GM19023 (cell line): ENCODE results near the gene JPT1.
"Not testable (repeated sequence)": the region's sequence is repeated elsewhere in the genome, so short reads cannot be mapped to it uniquely, and the experiment has no call there.

ENCODE experiments used
- ATAC-seq: cut with Tn5 transposase; IDR thresholded peaks from one replicate; pipeline ENCODE4 v1.9.1; 2021; ENCODE audit warnings: mild to moderate bottlenecking, moderate library complexity; ENCODE audit not compliant: unreplicated experiment

JPT1 gene, protein sequence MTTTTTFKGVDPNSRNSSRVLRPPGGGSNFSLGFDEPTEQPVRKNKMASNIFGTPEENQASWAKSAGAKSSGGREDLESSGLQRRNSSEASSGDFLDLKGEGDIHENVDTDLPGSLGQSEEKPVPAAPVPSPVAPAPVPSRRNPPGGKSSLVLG

DNA sequence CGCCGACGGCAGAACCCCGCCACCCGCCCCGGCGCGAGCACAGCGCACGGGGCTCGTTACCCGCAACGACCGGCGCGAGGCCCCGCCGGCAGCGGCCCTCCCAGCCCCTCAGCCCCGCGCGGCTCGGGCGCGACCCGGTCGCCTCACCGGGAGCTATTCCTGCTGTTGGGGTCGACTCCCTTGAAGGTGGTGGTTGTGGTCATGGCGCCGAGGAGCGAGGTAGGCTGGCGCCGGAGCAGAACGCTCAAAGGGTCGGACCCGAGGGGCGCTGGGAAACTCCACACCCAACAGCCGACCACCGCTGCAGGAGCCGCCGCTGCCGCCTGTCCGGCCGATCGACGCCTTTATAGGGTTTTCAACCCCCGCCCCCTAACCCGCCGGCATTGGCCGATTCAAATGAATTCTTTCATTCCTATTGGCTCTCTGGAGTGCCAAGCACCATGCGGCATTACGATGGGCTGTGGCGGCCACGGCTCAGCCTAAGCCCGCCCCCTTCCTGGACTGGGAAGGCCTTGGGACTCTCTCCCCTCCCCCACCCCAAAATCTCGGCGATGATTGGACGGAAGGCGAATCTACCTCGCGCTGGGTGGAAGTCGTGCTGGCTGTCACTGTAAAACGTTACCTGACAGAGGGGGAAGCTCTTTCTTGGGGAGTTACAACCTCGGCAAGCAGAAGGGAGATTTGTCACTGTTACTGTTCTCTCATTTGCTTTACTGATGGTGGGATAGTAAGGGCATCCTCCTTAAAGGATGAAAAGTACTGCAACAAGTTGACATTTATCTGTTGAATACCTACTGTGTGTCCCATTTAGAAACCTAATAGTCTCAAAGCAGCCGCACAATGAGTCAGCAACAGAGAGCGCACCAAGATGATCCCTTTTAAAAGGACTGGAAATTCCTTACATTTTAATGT, at the start of gene JPT1:
Gene JPT1, minus strand, starts transcription at position 318 of the 912 bp plus-strand sequence. Its CDS starts 115 bp downstream, at position 203.
- peak; percentile 95 for ATAC-seq

DNA sequence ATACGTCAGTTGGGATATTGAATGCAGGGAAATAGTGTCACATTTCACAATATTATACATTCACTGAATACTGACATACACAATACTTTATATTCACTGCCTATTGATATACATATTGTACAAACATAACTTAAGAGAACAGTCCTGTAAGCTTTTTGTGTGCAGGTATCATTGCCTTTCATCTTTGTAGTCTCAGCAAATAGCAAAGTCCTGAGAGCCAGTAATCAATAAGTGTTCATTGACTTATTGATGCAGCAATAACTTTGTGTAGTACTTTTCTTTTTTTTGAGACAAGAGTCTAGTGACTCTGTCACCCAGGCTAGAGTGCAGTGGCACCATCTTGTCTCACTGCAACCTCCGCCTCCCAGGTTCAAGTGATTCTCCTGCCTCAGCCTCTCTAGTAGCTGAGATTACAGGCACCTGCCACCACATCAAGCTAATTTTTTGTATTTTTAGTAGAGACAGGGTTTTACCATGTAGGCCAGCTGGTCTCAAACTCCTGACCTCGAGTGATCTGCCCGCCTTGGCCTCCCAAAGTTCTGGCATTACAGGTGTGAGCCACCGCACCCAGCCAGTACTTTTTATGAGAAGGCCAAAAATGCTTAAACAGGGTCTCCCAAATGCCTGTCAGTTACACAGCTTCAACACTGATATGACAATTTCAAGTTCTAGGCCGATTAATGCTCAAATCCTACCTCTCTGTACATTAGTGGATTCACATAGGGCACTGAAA, 45.7 kb upstream of the JPT1 start:
- no peak for ATAC-seq

DNA sequence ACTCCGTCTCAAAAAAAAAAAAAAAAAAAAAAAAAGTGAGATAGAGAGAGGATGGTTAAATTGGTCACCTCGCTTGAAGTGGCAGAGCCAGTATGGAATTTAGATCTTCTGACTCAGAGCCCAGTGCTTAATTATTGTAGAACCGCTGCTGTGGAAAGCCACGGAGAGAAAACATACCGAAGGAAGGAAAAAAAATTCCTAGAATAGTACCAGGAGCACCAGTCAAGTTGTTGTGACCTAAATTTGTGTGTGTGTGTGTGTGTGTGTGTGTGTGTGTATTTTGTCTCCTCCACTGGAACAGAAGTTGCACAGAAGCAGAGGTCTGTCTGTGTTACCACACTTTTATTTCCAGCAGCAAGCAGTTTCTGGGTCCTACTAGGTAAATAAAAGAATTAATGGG, 40.6 kb upstream of the JPT1 start:
- ATAC-seq = no peak

DNA sequence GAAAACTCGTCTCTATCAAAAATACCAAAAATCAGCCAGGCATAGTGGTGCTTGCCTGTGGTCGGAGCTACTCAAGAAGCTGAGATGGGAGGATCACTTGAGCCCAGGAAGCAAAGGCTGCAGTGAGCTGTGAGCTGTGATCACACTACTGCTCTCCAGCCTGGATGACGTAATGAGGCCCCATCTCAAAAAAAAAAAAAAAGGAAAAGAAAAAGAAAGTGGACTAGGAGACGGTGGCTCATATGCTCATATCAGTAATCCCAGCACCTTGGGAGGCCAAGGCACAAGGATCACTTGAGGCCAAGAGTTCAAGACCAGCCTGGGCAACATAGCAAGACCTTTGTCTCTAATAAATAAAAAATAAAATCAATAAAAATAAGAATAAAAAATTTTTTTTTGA, 37.3 kb upstream of the JPT1 start:
- ATAC-seq = no peak

DNA sequence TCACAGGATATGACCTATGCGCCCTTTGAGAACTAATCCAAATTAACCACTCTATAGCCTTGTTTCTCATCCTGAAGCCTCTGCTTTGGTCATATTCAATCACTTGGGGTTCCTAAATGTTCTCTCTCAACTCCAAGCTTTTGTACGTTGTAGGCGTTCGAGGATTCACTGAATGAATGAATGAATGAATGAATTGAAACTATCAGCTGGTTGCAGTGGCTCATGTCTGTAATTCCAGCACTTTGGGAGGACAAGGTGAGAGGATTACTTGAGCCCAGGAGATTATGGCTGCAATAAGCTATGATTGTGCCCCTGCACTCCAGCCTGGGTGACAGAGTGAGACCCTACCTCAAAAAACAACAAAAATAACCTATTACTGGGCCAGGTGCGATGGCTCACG, 34.3 kb upstream of the JPT1 start:
- ATAC-seq = no peak

DNA sequence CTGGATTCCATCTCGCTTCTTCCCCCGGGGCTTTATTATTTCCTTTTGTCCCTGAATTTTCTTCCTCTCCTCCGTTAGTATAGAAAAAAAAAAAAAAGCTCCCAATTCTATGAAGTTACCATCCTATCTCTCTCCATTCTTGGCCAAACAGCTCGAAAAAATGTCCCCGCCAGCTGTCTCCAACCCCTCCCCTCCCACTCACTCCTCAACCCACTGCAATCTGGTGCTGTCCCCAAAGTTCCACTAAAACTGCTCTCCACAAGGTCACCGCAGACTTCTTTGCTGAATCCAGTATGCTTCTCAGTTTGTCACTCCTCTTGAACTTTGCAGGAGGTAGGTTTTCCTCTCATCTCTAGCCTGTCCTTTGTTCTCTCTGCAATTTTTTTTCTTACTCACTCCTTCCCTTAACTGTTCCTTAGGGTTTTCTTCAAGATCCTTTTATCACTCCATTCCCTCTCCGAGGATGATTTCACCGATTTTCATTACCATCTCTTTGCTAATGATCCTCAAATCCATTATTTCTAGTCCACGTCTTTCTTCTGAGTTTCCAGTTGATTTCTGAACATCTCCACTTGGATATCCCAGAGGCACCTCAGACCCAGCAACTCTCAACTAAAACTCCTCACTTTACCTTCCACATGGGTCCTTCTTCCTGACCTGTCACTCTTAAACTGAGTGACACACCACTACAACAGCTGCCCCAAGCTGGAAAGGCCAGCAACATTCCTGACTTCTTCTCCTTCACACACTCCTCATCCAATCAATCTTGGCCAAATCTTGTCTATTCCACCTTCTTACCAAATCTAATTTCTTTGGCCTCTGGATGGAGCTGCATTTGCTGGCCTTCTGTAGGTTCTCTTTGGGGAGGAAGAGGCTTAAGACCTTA, 29.9 kb upstream of the JPT1 start:
- ATAC-seq = no peak

DNA sequence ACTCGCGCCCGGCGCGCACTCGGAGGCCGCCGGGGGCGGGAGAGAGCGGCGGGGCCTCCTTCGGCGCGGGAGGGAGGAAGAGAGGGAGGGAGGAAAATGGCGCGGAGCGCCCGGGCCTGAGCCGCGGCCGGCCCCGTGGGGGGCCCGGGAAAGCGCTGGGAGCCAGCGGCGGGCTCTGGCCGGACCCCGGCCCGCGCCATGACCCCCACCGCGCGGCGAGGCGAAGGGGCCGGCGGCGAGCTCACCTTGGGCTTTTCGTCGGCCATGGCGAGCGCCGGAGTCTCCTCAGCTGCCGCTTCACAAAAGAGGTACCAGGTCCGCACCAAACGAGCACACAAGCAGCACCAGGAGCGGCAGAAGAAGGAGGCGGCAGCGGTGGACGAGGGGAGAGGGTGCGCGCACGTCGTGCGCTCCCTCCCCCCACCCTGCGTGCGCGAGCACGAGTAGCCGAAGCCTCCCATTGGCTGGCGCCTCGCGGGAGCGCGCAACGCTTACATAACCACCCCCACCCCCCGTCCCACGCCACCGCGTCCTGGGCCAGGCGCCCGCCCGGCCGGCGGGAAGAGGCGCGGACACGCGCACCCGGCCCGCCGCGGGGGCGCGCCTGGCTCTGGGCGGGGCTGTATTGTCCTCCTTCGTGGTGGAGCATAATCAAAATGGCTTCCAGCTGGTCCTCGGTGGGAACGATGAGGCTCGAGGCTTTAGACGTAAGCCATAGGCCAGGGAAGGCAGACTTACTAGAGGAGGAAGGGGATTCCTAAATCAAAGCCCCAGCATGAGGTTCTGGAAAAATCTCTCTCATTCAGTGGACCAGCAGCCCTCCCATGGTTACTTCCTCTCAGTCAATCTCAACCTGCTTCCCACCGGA, 28.5 kb upstream of the JPT1 start, which contains the start of gene SUMO2:
Gene SUMO2, minus strand, starts transcription at position 391 of the 868 bp plus-strand sequence. Its CDS starts 125 bp downstream, at position 266.
- ATAC-seq = peak; percentile 71

DNA sequence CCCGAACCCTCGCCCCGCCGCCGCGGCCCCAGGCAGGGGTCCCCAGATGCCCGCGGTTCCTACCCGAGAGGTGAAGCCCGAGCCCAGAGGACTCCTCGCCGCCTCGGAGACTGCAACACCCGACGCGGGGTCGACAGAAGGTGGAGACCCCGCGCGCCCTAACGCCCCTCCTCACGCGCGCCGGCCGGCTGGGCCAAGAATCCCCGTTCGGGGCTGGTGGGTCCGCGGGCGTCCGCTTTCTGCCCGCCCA, 27.9 kb upstream of the JPT1 start:
- ATAC-seq = peak; percentile 11

DNA sequence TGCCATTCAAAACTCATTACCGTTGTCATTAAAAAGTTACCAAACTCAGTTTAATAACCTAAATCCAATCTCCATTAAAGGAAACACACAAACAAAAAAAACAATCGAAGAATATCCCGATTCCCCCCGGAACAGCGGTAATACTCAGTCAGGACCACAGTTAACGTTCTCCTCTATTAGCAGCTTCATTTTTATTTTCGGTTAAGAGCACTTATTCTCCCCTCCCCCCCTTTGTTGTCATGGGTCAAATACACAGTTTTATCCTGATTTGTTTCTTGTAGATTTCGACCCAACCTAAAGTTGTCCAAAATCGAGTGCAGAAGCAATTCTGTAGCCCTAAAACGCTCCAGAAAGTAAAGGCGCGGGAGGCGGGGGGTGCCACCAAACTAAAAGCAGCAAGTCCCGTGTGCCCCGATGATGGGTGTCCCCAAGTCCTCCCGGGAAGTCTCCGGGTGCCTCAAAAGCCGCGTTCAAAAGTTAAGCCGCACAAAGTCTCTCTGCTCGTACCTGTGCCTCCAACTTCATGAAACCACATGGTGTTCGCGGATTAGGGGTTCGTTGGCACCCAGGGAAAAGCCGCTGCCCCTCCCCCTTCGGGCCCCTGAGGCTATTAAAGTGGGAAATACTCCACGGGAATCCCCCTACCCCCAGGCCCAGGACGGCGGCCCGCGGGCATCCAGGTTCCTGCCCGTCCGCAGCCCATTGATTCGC, 27.5 kb upstream of the JPT1 start:
- no peak for ATAC-seq

DNA sequence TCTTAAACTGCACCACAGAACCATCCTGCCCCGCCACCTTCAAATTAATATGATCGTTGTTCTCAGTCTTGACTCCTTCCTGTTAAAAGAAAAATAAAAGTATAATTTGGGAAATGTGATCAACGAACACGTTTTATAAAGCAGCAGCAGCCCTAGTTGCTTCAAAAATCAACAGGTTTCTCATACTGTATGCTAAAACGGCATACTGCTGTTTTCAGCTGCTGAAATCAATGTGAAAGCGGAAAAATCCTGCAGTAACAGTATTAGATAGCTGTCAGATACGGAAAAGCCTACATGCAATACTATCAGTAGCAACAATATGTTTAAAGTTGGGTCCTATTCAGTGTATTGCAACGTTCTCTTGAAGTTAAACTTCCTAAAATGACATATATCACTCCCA, 26.8 kb upstream of the JPT1 start:
- ATAC-seq = no peak

DNA sequence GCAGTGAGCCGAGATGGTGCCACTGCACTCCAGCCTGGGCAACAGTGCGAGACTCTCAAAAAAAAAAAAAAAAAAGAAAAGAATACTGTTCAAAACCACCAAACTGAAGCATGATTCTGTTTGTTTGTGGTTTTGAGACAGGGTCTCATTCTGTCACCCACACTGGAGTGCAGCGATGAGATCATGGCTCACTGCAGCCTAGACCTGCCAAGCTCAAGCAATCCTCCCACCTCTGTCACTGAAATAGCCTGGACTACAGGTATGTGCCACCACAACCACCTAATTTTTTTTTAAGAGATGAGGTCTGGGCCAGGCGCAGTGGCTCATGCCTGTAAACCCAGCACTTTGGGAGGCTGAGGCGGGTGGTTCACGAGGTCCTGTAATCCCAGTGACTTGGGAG, 24.1 kb upstream of the JPT1 start:
- ATAC-seq = no peak

DNA sequence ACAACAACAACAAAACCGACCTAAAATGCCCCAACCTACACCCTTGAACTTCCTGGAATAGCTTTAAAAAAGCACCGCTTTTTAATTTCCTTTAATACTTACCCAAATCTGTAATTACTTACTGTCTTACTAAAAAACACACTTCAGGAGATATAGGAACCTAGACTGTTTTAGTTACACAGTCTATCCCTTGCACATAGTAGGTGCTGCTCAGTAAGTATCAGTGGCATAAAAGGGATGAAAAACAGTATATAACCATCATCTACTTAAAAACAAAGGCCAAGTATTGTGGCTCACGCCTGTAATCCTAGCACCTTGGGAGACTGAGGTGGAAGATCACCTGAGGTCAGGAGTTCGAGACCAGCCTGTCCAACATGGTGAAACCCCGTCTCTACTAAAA, 22.3 kb upstream of the JPT1 start:
- ATAC-seq = no peak

DNA sequence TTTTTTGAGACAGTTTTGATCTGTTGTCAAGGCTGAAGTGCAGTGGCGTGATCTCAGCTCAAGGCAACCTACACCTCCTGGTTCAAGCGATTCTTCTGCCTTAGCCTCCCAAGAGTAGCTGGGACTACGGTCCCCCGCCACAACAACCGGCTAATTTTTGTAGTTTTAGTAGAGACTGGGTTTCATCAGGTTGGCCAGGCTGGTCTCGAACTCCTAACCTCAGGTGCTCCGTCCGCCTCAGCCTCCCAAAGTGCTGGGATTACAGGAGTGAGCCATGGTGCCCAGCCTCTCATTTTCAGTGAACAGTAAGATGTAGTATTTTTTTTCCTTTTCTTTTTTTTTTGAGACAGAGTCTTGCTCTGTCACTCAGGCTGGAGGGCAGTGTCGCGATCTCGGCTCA, 20.7 kb upstream of the JPT1 start:
- ATAC-seq = no peak

DNA sequence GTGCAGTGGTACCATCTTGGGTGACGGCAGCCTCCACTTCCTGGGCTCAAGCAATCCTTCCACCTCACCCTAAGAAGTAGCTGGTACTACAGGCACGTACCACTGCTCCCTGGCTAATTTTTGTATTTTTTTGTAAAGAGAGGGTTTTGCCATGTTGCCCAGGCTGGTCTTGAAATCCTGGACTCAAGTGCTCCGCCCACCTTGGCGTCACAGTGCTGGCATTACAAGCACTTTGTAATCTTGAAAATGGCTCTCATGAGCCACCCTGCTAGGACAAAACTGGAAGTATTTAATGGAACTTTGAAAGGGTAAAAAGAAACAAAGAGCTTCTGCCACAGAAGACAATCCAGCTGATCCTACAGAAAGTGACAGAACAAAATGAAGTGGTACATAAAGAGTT, 19.2 kb upstream of the JPT1 start:
- no peak for ATAC-seq

DNA sequence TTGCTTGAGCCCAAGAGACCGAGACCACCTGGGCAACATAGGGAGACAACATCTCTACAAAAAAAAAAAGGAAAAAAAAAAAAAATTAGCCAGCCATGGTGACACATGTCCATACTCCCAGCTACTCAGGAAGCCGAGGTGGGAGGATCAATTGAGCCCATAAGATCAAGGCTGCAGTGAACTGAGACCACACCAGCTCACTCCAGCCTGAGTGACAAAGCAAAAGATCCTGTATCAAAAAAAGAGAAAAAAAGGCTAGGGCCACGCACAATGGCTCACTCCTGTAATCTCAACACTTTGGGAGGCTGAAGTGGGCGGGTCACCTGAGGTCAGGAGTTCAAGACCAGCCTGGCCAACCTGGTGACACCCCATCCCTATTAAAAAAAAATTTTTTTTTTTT, 14.7 kb upstream of the JPT1 start:
- ATAC-seq = no peak

DNA sequence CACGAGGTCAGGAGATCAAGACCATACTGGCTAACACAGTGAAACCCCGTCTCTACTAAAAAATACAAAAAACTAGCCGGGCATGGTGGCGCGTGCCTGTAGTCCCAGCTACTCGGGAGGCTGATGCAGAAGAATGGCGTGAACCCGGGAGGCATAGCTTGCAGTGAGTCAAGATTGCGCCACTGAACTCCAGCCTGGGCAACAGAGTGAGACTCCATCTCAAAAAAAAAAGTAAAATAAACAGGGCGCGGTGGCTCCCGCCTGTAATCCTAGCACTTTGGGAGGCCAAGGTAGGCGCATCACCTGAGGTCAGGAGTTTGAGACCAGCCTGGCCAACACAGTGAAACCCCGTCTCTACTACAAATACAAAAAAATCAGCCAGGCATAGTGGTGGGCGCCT, 10.3 kb upstream of the JPT1 start:
- ATAC-seq = not testable (repeated sequence)

DNA sequence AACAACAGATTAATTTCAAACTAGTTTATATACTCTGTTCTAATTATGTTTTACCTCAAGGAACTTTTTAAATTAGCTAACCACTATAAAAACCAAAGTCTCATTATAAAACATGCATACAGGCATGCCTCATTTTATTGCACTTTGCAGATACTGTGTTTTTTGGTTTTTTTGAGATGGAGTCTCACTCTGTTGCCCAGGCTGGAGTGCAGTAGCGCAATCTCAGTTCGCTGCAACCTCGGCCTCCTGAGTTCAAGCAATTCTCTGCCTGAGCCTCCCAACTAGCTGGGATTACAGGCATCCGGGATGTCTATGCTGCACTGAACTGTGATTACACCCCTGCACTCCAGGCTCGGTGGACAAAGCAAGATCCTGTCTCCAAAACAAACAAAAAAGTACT, 8.8 kb upstream of the JPT1 start:
- no peak for ATAC-seq

DNA sequence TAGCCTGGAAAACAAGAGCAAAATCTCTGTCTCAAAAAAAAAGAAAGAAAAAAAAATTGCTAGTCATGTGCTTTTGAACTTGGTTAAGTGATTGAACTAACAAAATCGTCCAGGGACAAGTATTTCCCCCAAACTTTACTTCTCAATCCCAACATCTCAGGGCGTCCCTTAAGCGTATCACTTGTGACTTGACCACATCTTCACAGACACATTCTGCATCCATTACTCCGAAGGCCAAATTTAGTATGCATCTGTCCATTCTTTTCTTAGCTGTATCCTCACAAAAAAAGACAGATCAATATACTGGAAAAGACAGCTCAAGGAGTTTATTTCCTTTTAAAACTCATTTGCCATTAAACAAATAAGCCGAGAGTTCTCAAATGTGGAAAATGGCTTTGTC, 5.9 kb upstream of the JPT1 start:
- ATAC-seq = no peak

DNA sequence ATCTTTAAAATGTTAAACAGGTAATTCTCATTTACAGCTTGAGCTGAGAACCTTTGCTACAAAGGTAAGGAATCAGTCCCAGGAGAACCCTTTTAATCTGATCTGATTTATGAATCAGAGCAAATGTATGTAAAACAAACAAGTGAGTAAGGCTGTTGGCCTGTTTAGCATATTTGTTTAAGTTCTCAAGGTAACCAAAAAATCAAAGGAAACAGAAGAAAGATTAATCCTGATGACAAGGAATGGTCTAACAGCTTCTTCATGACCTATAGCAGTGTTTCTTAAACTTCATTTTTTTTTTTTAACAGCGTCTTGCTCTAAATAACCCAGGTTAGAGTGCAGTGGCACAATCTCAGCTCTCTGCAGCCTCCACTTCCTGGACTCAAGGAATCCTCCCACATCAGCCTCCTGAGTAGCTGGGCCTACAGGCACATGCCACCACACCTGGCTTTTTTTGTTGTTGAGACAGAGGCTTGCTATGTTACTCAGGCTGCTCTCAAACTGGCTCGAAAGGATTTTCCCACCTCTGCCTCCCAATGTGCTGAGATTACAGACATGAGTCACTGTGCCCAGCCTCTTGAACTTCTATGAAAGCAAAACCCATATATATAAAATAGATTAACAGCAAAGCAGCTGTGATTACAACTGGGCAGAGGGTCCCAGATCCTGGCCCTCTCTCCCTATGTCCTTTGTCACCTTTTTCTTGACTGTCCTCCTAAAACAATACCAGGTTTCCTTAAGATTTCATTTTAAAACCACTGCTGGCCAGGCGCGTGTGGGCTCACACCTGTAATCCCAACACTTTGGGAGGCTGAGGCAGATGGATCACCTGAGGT, 5.1 kb upstream of the JPT1 start:
- no peak for ATAC-seq
